Measurements from ENCODE around the gene IGSF3. TPM values are rescaled to one million over a fixed set of nuclear protein-coding genes. Genes with fewer than 3 reads are reported as not detected.
A peak's percentile ranks its signal among the peaks of the same experiment; 100 is the strongest.

The IGSF3 gene
- total RNA-seq, 1 donor from 2014 or later = 31.1 TPM

DNA sequence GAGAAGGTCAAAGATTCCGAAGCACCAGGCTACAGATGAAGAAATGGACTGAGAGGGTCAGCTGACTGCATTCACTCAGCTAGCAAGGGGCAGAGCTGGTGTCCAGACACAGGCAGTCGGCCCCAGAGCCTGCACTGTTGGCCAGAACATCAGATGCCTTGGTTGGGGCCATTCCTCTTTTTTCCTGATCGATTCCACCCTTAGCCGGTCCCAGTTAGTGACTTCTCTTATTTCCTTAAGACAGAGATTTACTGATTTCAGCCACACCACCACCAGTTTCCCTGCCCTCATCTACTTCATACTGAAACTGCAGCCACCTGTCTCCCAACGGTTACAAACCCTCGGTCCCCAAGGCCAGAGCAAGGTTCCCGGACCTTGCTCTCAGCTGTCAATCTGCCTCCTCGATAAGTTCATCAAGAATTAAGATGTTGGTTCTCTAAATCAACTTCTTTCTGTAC lies 108.2 kb downstream of the IGSF3 start:
- no peak for DNase-seq (ENCODE audit: low spot score)

DNA sequence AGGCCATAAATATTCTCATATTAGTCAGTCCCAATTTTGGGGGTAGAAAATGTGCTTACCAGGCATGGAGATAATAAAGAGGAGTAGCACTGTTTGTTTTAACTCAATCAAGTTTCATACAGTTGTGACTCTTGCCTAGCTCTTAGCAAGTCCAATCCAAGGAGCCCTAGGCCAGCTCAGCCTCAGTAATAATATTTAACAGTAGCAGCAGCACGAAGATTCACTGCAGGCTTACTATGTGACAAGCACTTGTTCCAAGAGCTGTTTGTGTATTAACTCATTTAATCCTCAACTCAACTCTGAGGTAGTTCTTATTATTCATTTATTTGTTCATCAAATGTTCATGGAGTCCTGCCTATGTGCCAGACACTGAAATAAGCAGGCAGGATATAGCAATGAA lies 109.0 kb downstream of the IGSF3 start:
- DNase-seq (ENCODE audit: low spot score) = no peak

DNA sequence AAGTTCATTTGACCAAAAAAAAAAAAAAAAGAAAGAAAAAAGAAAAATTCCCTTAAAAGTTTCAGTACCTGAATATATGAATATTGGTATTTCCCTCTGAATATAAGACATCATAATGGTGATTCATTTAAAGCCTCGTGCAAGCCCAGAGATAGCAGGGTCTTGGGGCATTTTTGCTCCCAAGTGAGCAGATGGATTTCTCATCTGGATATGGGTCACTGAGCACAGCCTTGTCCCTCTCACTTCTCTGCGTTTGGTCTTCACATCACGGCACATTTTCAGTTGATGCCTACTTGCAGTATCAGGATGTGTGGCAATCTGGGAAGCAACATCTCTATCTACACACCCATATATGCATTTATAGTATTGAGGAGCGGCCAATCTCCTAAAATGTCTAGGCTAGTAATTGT lies 109.4 kb downstream of the IGSF3 start:
- DNase-seq (ENCODE audit: low spot score) = no peak

DNA sequence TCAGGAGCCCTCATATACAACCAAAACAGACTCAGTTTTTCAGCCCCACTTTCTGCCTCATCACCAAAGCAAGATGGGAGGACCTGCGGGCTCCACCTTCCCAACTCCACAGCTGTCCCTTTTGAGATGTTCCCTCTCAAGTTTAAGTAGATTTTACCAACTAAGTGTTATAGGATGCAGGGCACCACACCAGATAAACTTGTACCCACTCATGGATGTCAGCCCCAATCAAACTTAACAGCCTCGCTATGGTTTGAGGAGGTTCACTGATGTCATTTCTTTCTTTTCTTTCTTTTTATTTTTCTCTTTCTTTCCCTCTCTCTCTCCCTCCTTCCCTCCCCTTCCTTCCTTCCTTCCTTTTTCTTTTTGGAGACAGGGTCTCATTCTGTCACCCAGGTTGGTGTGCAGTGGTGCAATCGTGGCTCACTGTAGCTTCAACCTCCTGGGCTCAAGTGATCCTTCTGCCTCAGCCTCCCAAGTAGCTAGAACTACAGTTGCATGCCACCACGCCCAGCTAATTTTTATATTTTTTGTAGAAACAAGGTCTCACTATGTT lies 110.1 kb downstream of the IGSF3 start:
- no peak for DNase-seq (ENCODE audit: low spot score)

DNA sequence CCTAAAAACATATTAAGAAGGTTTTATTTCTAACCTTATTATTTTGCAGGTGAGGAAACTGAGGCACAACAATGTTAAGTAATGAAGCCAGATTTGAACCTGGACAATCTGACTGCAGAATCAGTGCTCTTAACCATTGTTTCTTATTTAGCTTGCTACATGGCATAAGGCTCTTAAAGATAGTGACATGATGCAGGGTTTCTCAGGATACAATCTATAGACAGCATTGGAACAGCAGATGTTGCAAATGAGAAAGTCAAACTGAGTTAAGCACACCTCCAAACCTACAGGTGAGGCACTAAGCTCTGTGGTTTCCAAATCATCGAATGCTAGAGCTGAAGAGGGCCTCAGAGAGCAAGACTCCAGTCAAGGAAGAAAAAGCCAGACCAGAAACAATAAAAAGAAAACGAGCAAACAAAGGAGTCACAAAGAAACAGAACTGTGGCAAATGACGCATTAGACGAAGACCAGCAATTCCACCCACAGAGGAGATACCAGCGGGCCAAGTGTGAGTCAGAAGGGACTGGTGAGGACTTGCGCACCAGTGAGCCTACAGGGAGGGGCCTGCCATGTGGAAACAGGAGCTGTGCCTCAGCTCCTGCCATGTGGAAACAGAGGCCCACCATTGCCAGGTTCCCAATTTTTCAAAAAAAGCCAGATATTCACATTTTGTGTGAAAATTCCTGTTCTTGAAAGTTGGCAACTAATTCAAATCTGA lies 111.1 kb downstream of the IGSF3 start:
- DNase-seq (ENCODE audit: low spot score) = peak; percentile 70

DNA sequence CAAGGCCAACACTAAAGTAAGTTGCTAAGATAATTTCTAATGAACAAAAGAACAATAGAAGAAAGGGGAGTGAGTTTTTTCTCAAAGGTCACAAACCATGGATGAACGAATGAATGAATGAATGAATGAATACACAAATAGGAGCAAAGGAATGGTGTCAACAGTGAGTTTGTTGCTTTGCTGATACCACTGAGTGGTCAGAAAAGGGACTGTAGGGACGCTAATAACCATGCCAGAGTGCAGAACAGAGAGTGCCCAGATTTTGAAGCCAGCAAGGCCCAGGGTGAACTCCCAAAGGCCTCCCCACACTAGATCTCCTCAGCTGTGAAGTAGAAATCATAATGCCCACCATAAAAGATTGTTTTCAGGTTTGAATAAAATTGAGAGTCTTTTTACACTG lies 112.6 kb downstream of the IGSF3 start:
- DNase-seq (ENCODE audit: low spot score) = no peak

DNA sequence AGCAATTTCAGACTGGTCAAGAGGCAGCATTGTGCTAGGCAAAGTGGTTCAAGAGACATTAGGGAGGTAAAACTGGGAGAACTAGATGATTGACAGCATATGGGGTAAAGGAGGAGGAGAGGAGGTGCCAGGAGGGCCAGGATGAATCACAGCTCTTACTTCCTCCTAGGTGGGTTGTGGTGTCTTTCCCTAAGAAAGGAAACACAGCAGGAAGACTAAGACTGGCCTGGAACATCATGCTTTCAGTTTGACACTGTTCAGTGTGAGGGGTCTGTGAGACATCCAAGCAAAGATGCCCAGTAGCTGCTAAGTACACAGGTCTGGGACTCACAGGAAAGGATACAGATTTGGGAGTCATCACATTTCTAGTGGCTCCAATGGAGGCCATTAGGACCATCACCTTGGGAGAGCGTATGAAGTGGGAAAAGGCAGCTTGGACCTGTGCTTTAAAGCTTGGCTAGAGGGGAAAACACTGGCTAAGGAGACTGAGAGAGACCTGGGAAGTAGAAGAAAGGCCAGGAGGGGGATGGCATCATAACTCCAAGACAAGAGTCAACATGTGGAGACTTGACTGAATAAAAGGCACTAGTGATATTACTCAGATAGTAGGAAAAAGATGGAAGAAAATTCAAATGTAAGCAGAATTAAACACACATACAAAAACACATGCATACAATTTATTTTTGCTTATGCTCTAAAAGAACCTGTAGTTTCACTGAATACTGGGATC lies 114.0 kb downstream of the IGSF3 start:
- no peak for DNase-seq (ENCODE audit: low spot score)

DNA sequence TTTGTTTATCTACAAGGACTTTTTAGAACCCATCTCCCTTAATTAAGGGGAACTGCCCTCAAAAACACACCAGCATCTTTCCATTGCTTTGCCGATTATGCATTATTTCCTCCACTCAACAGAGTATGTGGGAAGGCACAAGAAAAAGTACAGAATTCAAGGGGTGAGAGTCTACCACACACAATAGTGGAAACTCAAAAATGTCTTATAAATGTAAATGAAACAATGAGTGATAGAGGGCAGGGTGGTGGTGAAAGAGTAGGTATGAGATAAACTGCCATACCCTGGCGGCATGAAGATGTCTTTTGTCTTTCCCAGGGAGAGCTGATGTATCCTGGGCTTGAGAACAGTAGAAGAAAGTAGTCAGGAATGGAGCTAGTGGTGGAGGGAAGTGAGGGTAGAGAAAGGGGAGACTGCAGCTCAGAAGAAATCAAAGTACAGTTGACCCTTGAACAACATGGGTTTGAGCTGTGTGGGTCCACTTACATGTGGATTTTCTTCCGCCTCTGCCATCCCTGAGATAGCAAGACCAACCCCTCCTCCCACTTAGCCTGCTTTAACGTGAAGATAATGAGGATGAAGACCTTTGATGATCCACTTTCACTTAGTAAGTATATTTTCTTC lies 121.1 kb downstream of the IGSF3 start:
- DNase-seq (ENCODE audit: low spot score) = no peak

DNA sequence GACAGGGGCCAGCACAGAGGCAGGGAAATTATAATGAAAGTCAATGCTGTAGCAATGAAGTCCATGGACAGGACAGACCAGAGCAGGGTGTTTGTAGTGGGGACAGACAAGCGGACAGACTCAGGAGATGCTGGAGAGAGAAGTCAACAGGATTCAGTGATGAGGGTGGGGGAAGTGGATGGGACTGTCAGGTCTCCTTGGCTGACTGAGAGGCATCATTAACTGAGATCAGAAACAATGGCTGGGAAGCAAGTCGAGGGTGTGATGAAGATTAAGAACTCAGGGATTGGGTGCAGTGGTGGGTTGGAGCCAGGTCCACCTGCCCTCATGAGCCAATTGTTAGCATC lies 122.2 kb downstream of the IGSF3 start:
- DNase-seq (ENCODE audit: low spot score) = no peak

DNA sequence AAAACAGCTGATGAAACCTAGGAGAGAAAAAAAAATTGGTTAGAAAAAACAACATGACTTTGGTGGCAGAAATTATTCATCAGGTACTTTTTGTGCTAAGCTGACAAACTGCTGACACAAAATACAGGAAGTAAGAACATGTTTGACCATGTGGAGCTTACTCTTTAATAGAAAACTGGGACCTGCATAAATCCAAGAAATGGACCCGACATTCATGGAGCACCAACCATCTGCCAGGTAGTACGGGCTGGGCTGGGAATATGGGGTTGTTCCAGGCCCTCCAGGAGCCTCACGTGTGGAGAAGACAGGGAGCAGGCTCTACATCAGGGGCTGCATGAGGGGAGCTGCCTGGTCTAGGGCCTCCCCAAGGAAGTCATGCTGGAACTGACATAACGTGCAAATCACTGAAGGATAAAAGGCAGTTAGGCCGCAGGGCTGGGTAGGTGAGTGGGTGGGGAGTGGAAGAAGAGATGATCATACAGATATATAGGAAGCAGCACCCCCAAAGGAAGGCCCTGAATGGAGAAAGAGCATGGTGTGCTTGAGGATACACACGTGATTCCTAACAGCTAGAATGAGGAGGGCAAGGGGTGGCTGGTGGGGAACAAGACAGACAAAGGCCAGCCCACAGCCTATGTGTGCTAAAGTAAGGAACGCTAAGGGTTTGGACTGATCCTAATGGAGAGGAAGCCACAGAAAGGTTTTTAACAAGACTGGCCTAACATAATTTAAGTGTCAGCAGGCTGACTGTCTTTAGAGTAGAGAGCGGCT lies 122.8 kb downstream of the IGSF3 start:
- DNase-seq (ENCODE audit: low spot score) = no peak

DNA sequence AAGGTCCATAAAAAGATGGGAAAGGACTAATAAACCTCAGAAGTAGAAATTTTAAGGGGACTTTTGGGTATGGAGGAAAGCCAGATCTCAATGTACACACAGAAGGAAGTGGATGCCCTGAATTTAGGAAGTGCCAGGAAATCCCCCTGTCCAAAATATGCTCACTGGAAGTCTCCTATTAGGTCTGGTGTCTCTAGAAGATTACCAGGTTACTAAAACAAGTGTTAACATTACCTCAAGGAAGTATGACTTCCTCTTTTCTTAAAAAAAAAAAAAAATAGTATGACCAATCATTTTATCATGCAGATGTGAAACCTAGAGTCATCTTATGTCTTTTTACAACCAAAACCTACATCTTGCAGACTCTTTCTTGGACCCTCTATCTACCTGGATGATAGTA lies 127.4 kb downstream of the IGSF3 start:
- DNase-seq (ENCODE audit: low spot score) = no peak

DNA sequence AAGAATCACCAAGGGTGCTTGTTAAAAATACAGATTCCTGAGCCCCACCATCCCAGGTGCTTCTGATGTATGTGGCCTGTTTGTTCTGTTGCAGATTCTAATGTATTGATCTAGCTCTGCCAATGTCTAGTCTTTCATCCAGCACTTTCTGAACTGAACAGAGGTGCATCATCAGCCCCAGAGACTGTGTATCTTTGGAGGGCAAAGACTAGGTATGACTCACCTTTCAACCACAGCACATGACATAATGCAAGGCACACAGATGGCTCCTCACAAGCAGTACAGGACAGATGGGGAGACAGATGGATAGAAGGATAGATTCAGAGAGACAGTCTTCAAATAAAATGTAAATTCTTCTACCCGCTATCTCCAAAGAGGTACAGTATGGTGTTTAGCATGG lies 129.0 kb downstream of the IGSF3 start:
- no peak for DNase-seq (ENCODE audit: low spot score)

DNA sequence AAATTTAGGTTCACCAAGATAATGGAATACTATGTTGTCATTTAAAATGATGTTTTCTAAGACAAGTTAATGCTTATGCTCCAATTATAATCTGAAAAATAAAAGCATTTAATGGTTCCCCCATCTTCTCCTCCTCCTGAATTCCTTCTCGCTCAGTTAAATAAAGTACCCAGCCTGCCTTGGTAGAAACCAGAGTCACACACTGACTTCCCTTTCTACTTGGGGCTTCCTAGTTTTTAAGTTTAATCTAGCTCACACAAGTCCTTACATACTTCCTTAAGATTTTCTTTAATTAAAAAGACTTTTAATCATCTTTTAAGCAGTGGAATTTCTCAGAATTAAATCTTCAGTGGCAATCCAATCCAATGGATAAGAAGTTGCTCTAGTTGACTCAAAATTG lies 129.6 kb downstream of the IGSF3 start:
- DNase-seq (ENCODE audit: low spot score) = no peak

DNA sequence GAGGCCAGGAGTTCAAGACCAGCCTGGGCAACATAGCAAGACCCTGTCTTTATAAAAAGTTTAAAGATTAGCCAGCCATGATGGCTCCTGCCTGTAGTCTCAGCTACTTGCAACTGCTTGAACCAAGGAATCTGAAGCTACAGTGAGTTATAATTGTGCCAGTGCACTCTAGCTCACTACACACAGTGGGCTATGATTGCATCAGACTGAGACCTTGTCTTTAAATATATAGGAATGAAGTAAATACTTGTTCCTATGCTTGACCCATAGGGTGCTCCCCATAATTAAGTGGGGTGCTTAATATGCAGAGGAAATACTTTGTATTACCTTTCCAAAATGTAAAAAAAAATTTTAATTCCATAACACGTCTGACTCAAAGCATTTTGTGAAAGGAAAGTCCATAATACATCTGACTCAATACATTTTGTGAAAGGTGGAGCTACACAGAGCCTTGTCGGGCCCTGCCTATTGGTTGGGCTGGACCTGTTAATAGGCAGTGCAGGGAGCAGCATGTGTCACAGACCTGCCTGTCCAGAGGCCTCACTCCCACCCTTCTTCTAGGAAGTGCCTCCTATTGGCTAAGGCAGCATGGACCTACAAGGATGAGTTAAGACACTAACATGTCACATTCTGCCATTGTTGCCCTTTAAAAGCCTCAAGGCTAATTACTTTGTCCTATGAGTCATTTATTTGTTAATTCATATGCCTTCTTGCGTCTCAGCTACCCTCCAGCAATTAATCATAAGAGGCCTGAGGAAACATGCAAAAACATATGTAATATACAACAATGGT lies 130.3 kb downstream of the IGSF3 start:
- DNase-seq (ENCODE audit: low spot score) = no peak

DNA sequence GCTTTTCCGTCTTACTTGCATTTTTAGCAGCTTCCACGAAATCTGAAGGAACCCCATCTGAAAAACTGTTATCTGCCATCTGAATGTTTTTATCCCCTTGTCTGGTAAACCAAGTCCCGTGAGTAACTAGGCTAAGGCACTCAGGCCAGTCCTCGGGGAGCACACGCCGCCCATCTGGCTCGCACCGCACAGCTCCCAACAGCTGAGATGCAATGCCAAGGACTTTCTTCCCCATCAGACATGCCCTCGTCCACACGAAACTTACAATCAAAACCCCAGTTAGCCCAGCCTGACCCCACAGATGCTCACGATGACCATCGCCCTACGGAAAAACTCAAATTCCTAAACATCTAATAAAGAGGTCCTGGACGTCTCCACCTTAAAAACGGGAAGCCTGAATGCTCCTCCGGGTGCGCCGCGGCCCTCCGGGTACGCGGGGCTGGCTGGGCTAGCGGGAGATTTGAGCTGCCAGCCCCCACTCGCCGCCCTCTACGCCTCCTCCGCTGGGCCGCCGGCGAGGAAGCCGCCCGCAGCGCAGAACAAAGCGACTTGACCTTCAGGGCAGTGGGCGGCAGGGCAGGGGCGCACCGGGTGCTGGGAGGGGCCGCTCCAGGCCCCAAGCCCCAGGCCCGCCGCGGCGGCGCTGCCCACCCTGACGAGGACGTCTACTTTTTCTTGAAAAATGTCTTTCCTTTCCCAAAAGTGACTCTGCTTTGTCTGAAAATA lies 133.4 kb downstream of the IGSF3 start:
- DNase-seq (ENCODE audit: low spot score) = no peak

DNA sequence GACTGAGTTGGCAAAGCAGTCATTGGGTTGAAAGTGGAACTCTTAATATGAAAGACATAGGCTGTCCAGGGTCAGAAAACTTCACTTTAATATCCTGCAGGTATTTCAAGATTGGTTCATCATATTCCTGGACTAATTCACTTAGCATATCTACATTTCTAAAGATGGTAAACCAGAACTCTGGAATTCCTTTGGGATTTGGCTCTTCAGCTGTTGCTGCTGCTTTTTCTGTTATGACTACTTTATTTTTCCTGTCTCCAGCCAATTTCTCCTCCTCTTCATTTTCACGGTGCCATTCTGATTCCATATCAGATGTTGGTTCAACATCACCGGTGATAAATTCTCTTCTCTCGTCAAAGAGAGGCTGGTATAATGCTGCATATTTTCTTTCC lies 134.1 kb downstream of the IGSF3 start:
- no peak for DNase-seq (ENCODE audit: low spot score)

DNA sequence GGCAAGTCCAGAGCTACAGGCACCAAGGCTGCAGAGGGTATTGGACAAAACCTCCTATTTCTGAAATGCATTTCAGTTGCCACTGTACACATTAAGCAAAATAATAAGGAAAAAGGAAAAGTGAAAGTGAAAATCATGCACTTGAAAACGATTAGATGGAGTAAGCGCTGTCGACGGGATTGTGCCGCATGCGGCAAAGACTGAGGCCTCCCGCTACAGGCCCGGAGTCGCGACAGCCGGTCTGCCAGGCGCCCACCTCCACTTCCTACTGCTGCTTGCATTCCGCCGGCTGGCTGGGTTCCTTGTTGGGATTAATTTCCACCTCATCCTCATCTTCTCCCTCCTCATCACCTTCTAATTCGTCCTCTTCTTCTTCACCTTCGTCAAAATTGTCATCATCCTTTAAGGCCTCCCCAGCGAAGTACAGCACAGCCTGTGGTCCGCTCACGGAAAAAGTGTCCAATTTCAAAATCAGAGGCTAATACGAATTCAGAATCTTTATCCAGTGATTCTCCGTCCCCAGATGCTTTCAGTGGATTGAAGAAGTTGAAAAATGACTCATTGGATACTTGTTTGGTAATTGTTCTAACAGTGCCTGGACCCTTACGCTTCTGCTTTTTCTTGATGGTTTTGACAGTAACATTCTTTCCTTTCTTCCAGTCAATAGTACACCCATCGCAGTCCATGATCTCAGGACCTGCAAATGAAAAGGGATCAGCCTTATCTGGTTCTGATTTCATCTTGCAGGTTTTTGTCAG lies 134.7 kb downstream of the IGSF3 start:
- DNase-seq (ENCODE audit: low spot score) = no peak

DNA sequence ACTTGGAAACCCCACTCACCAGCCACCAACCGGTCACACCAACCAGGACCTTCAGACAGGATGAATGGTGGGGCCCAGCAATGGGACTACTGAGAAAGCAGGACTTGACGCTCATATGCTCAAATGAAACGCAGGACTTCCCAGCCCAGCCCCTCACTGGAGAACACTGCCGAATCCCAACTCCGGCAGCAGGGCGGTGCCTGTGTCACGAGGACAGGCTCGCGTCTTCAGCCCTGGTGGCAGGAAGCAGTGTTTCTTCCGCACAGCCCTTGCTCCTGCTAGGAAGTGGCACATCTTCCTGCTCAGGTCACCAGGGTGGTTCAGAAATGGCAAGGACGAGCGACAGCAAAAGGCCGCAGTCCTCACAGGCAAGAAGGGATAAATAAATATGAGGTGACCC lies 135.6 kb downstream of the IGSF3 start:
- DNase-seq (ENCODE audit: low spot score) = no peak

DNA sequence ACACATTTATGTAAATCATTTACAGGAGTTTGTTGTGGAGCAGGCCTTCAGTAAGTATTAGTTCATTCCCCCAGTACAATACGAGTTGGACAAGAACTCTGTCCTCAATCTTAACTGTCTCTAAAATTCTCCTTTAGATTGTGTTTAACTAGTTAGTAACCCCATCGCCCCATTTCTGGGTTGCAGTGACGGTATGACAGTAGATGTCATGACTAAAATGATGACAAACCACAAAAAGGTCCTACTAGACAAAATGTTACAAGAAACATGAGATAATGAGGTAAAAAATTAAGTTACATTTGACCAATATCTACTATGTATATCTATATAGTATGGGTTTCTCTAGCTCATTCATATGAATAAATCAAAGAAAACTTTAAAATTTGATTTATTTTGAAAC lies 137.9 kb downstream of the IGSF3 start:
- no peak for DNase-seq (ENCODE audit: low spot score)

DNA sequence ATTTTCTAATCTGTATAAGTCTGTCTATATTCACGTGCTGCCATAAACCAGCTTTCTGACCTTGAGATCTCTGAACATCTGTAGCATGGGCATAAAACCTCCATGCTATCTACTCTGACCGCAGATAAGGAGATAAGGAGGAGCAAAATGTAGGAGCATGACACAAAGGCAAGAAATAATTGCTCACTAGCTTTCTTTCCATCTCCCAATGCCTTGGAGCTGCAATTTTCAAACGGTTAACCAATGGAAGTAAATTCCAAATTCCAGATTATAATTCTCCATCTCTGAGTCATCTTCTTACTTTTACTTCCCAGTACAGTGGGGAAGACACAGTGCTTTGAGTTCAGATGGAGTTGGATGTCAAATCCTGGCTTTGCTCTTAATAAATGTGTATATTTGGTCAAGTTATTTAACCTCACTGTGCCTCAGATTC lies 138.3 kb downstream of the IGSF3 start:
- no peak for DNase-seq (ENCODE audit: low spot score)
